Thoracic aorta (tissue), 2 donors: ENCODE measurements around the gene BMP5. TPM values are rescaled to one million over a fixed set of nuclear protein-coding genes. Genes with fewer than 3 reads are reported as not detected.

Source experiments
- ATAC-seq: fragments of 150-250 bp; one replicate; pipeline ENCODE4 v1.8.0; 2017; ENCODE audit warnings: low read depth; ENCODE audit not compliant: insufficient number of reproducible peaks, low FRiP score
- DNase-seq: peaks from one replicate; pipeline ENCODE4 v3.0.0-alpha.2; 2020; ENCODE audit warnings: low spot score
- H3K27ac ChIP-seq, 2 donors: fragments of 200-600 bp; sonication (generic); 1 replicate in 1 of 2; 2 replicates in 1 of 2; pipeline ENCODE4 v1.5.1; 2016; ENCODE audit warnings: mild to moderate bottlenecking in 2 of 2, moderate library complexity in 2 of 2
- H3K27me3 ChIP-seq: fragments of 200-600 bp; sonication (generic); replicated peaks from 2 replicates; pipeline ENCODE4 v1.6.0; 2016; ENCODE audit warnings: mild to moderate bottlenecking; ENCODE audit not compliant: insufficient read depth
- H3K36me3 ChIP-seq: fragments of 200-600 bp; sonication (generic); one replicate; pipeline ENCODE4 v1.5.1; 2016
- H3K4me1 ChIP-seq, 2 donors: fragments of 200-600 bp; sonication (generic); 1 replicate in 1 of 2; 2 replicates in 1 of 2; pipeline versions ENCODE4 v1.5.1 to v1.6.0; 2016; ENCODE audit warnings: low read depth in 2 of 2, mild to moderate bottlenecking in 1 of 2; ENCODE audit not compliant: control insufficient read depth in 1 of 2
- H3K4me3 ChIP-seq: fragments of 200-600 bp; sonication (generic); 2 replicates; pipeline ENCODE4 v1.5.1; 2016; ENCODE audit warnings: mild to moderate bottlenecking
- H3K9me3 ChIP-seq: fragments of 200-600 bp; sonication (generic); 2 replicates; pipeline ENCODE4 v1.5.1; 2016
- CTCF ChIP-seq: fragments of 200-600 bp; sonication (generic); IDR thresholded peaks from one replicate; pipeline ENCODE4 v1.5.1; 2019; ENCODE audit warnings: antibody characterized with exemption
- total RNA-seq, 2 donors: library from RNA; depleted of rRNA; stranded (reverse); fragments of >200 nt; gene quantifications; one replicate each; pipeline versions ENCODE4 v1.1.0 to v1.2.3, GENCODE V29; 2016

BMP5 gene
- total RNA-seq, 2 donors from 2014 or later = not detected

DNA sequence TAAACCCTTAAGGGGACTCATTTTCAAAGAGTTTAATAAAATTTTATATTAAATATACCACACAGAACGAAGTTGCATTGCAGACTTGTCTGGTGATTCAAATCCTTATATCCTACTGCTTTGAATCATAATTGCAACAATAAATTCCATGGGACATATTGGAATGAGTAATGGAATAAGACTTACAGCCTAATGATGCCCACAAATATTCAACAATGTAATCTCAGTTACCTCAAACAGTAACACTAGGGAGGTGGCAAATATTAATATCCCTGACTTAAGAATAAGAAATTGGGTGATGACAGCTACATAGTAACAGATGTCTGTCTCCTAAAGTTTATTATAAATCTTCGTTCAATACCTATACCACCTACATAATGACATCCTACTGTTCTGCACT is 52.6 kb downstream of the BMP5 start:
- Histone ChIP-seq H3K27ac (no peak overlapping the region), H3K9me3 (no peaks in the 10 kb centered on the region), H3K27me3 (no peaks in the 10 kb centered on the region), H3K36me3 (no peaks in the 10 kb centered on the region), H3K4me3 (no peak overlapping the region), H3K4me1 (no peaks in the 10 kb centered on the region)
- DNase-seq (no peak), ATAC-seq (no peak)
- no peak for TF ChIP-seq CTCF

GRCh38 chr6:55822005-55822404 is 53.4 kb downstream of the BMP5 start:
- Histone ChIP-seq H3K4me1 (no peaks in the 10 kb centered on the region), H3K36me3 (no peaks in the 10 kb centered on the region), H3K9me3 (no peaks in the 10 kb centered on the region), H3K27me3 (no peaks in the 10 kb centered on the region), H3K4me3 (no peak overlapping the region), H3K27ac (no peak overlapping the region)
- ATAC-seq = no peak
- no peak for DNase-seq
- TF ChIP-seq CTCF = no peak

DNA sequence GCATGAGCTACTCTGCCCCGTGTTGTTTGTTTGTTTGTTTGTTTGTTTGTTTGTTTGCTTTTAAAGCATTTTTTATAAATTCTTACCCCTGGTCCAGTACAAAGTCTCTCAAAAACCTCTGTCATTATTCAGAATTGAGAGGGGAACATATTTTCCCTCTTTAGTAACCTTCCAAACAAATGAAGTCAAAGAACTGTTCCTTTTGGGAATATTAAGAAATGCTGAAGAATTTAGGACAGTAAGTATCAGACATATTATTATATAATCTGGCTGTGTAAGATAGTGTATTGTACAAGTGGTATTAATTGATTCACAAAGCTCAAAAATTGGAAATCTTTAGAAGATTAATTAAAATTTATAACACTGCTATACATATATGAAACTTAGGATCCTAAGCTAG is 54.7 kb downstream of the BMP5 start:
- Histone ChIP-seq H3K36me3 (no peaks in the 10 kb centered on the region), H3K9me3 (no peaks in the 10 kb centered on the region), H3K27ac (no peak overlapping the region), H3K27me3 (no peaks in the 10 kb centered on the region), H3K4me1 (no peaks in the 10 kb centered on the region), H3K4me3 (no peak overlapping the region)
- DNase-seq = no peak
- no peak for ATAC-seq
- no peak for TF ChIP-seq CTCF

DNA sequence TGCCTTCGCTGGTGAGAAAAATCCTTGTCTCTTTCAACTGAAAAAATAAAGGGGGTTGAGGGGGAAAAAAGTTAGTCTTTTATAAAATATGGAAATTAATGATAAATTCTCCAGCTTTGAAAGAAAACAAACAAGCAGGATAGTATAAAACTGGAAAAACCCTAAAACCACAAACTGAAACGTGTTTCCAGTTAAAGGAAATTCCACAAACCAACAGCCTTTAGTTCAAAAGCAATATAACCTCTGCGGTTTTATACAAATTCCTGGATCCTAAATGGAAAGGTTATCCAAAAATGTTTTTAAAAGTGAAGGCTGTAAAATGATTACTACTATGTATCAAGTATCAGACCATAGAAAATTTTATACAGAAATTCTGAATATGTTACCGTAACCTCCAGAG is 55.6 kb downstream of the BMP5 start:
- H3K9me3 ChIP-seq = no peaks in the 10 kb centered on the region
- no peak overlapping the region for H3K4me3 ChIP-seq
- H3K27ac ChIP-seq = no peak overlapping the region
- DNase-seq = no peak
- no peak for TF ChIP-seq CTCF
- no peaks in the 10 kb centered on the region for H3K27me3 ChIP-seq
- no peaks in the 10 kb centered on the region for H3K4me1 ChIP-seq
- H3K36me3 ChIP-seq = no peaks in the 10 kb centered on the region
- ATAC-seq = no peak

DNA sequence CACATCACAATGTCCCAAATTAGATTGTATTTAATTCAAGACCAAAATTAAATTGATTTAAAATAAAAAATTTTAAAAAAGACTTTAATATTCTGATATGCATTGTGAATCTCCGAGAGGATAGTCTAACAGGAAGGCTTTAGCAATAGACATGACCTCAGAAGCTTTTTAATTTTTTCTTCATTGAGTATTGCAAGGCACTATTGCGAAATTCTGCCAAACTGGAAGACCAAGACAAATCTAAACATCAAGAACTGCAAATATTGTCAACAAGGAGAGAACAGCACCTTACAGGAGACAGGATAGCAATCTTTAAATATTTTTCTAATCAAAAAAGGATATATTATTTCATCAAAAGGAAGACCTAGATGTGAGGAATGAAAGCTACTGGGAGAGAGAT is 56.9 kb downstream of the BMP5 start:
- ATAC-seq (no peak), DNase-seq (no peak)
- no peaks in the 10 kb centered on the region for H3K27me3 ChIP-seq
- H3K27ac ChIP-seq = no peak overlapping the region
- H3K9me3 ChIP-seq = no peaks in the 10 kb centered on the region
- no peak overlapping the region for H3K4me3 ChIP-seq
- TF ChIP-seq CTCF = no peak
- no peaks in the 10 kb centered on the region for H3K36me3 ChIP-seq
- H3K4me1 ChIP-seq = no peaks in the 10 kb centered on the region
